SK-N-SH treated with all-trans-retinoic acid at 6 μM for 48 hours (cell line): ENCODE data around the gene ST14.

Source experiments
- ATAC-seq: fragments of 200-7000 bp; cut with Tn5 transposase; 3 replicates; pipeline ENCODE4 v1.9.1; 2020; ENCODE audit warnings: mild to moderate bottlenecking, moderate library complexity
- ARNTL ChIP-seq: fragments of 450-650 bp; formaldehyde crosslinking; IDR thresholded peaks from 2 replicates; pipeline ENCODE4 v1.5.0; 2020; ENCODE audit warnings: low read depth, mild to moderate bottlenecking, moderate library complexity, borderline replicate concordance
- BACH2 ChIP-seq: fragments of 250-450 bp; sonication (Bioruptor Pico); IDR thresholded peaks from 2 replicates; pipeline ENCODE4 v1.9.0; 2021; ENCODE audit warnings: mild to moderate bottlenecking, borderline replicate concordance
- CREB5 ChIP-seq: fragments of 250-450 bp; sonication (Bioruptor Pico); IDR thresholded peaks from 2 replicates; pipeline ENCODE4 v1.5.1; 2020; ENCODE audit warnings: low read depth, mild to moderate bottlenecking, moderate library complexity
- CSDC2 ChIP-seq: fragments of 250-450 bp; sonication (Bioruptor Pico); IDR thresholded peaks from 2 replicates; pipeline ENCODE4 v1.5.0; 2020; ENCODE audit warnings: mild to moderate bottlenecking, moderate library complexity
- CSRNP3 ChIP-seq: fragments of 250-450 bp; sonication (Bioruptor Pico); IDR thresholded peaks from 2 replicates; pipeline ENCODE4 v1.5.1; 2021; ENCODE audit warnings: mild to moderate bottlenecking, moderate library complexity
- ESRRG ChIP-seq: fragments of 250-450 bp; sonication (Bioruptor Pico); IDR thresholded peaks from 2 replicates; pipeline ENCODE4 v1.6.1; 2021; ENCODE audit warnings: mild to moderate bottlenecking
- GLIS3 ChIP-seq: fragments of 250-450 bp; sonication (Bioruptor Pico); IDR thresholded peaks from 2 replicates; pipeline ENCODE4 v1.5.0; 2020; ENCODE audit warnings: mild to moderate bottlenecking, moderate library complexity
- ISL1 ChIP-seq: fragments of 250-450 bp; sonication (Bioruptor Pico); IDR thresholded peaks from 2 replicates; pipeline ENCODE4 v2.1.2; 2022; ENCODE audit warnings: mild to moderate bottlenecking, moderate library complexity
- OSR1 ChIP-seq: fragments of 250-450 bp; sonication (Bioruptor Pico); IDR thresholded peaks from 2 replicates; pipeline ENCODE4 v1.8.0; 2022; ENCODE audit warnings: moderate library complexity, mild to moderate bottlenecking, inconsistent platforms
- PATZ1 ChIP-seq: fragments of 250-450 bp; sonication (Bioruptor Pico); IDR thresholded peaks from 2 replicates; pipeline ENCODE4 v1.8.0; 2020; ENCODE audit warnings: mild to moderate bottlenecking, moderate library complexity, borderline replicate concordance
- POU6F1 ChIP-seq: fragments of 250-450 bp; sonication (Bioruptor Pico); IDR thresholded peaks from 2 replicates; pipeline ENCODE4 v1.8.0; 2021; ENCODE audit warnings: low read depth, mild to moderate bottlenecking, moderate library complexity, borderline replicate concordance
- PPARA ChIP-seq: fragments of 250-450 bp; sonication (Bioruptor Pico); IDR thresholded peaks from 2 replicates; pipeline ENCODE4 v1.5.0; 2020; ENCODE audit warnings: mild to moderate bottlenecking, borderline replicate concordance
- RARB ChIP-seq: fragments of 250-450 bp; sonication (Bioruptor Pico); IDR thresholded peaks from 2 replicates; pipeline ENCODE4 v1.8.0; 2021; ENCODE audit warnings: mild to moderate bottlenecking, moderate library complexity
- TCF4 ChIP-seq: fragments of 250-450 bp; sonication (Bioruptor Pico); IDR thresholded peaks from 2 replicates; pipeline ENCODE4 v1.8.0; 2021; ENCODE audit warnings: mild to moderate bottlenecking, moderate library complexity, borderline replicate concordance
- TOX ChIP-seq: fragments of 250-450 bp; sonication (Bioruptor Pico); IDR thresholded peaks from 2 replicates; pipeline ENCODE4 v1.8.0; 2021; ENCODE audit warnings: mild to moderate bottlenecking, moderate library complexity, borderline replicate concordance
- TSHZ2 ChIP-seq: fragments of 250-450 bp; sonication (Bioruptor Pico); IDR thresholded peaks from 2 replicates; pipeline ENCODE4 v1.5.0; 2020; ENCODE audit warnings: mild to moderate bottlenecking, moderate library complexity
- ZC3H10 ChIP-seq: fragments of 250-450 bp; sonication (Bioruptor Pico); IDR thresholded peaks from 2 replicates; pipeline ENCODE4 v1.5.1; 2021; ENCODE audit warnings: mild to moderate bottlenecking, moderate library complexity
- ZFP3 ChIP-seq: fragments of 250-450 bp; sonication (Bioruptor Pico); IDR thresholded peaks from 2 replicates; pipeline ENCODE4 v1.5.0; 2020; ENCODE audit warnings: mild to moderate bottlenecking, moderate library complexity
- ZFP30 ChIP-seq: fragments of 450-650 bp; formaldehyde crosslinking; IDR thresholded peaks from 2 replicates; pipeline ENCODE4 v1.5.0; 2022; ENCODE audit warnings: mild to moderate bottlenecking, moderate library complexity
- ZNF565 ChIP-seq: fragments of 450-650 bp; formaldehyde crosslinking; conservative IDR thresholded peaks from 2 replicates; pipeline ENCODE4 v1.5.0; 2020; ENCODE audit warnings: low read depth, mild to moderate bottlenecking, moderate library complexity
- ZNF70 ChIP-seq: fragments of 450-650 bp; formaldehyde crosslinking; IDR thresholded peaks from 2 replicates; pipeline ENCODE4 v1.5.0; 2020; ENCODE audit warnings: mild to moderate bottlenecking, moderate library complexity
- ZNF8 ChIP-seq: fragments of 450-650 bp; formaldehyde crosslinking; IDR thresholded peaks from 2 replicates; pipeline ENCODE4 v1.5.0; 2020; ENCODE audit warnings: mild to moderate bottlenecking, moderate library complexity

The ST14 gene

GRCh38 chr11:130211144-130211543 is 51.6 kb downstream of the ST14 start:
- no peak for TF ChIP-seq RARB
- no peak for TF ChIP-seq BACH2 (CRISPR knock-in tag)
- no peak for TF ChIP-seq ESRRG (CRISPR knock-in tag)
- no peak for TF ChIP-seq GLIS3
- TF ChIP-seq TSHZ2 (CRISPR knock-in tag) = no peak
- no peak for TF ChIP-seq TCF4 (CRISPR knock-in tag)
- no peak for TF ChIP-seq ISL1 (CRISPR knock-in tag)
- TF ChIP-seq CSDC2 (CRISPR knock-in tag) = no peak
- no peak for TF ChIP-seq CSRNP3 (CRISPR knock-in tag)
- no peak for TF ChIP-seq ZNF70 (CRISPR knock-in tag)
- TF ChIP-seq, all 23 proteins: peak for 0
- no peak for ATAC-seq

- ATAC-seq = no peak
- TF ChIP-seq CREB5 (CRISPR knock-in tag) (no peak), ZC3H10 (CRISPR knock-in tag) (no peak), ESRRG (CRISPR knock-in tag) (no peak), ZFP30 (CRISPR knock-in tag) (no peak), OSR1 (no peak), ARNTL (CRISPR knock-in tag) (no peak), PPARA (CRISPR knock-in tag) (no peak), BACH2 (CRISPR knock-in tag) (no peak), ISL1 (CRISPR knock-in tag) (no peak), ZNF565 (CRISPR knock-in tag) (no peak), PATZ1 (no peak)
Measured at GRCh38 chr11:130211781-130212401, 52.3 kb downstream of the ST14 start.

- ATAC-seq = peak; percentile 26
- TF ChIP-seq TSHZ2 (CRISPR knock-in tag) (no peak), PATZ1 (no peak), ZNF8 (no peak), TOX (no peak), POU6F1 (no peak), ZFP3 (CRISPR knock-in tag) (no peak), ZC3H10 (CRISPR knock-in tag) (no peak), CSDC2 (CRISPR knock-in tag) (no peak), CREB5 (CRISPR knock-in tag) (no peak)
Measured at GRCh38 chr11:130212431-130212961, 52.9 kb downstream of the ST14 start.
